ENCODE measurements around the gene CDKN1B.

The CDKN1B gene

DNA sequence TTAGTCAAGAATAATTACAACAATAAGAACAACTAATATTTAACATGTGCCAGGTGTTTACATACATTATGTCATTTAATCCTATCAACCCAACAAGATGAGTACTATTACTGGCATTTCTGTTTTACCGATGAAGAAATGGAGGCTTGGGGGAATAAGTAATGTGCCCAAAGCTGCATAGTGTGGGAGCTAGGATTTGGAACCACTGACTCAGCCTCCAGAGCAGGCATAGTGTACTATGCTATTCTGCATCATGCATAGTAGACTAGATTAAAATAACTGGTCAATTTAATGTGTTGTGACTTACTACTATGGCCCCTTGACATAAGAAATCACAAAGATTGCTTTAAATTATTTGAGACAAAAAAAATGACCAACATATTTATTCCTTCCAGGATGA lies 30.7 kb upstream of the CDKN1B start:
- H3K4me3 ChIP-seq (ENCODE audit: low read depth, low read length): no peak overlapping the region
- TF ChIP-seq, protein P1, sequence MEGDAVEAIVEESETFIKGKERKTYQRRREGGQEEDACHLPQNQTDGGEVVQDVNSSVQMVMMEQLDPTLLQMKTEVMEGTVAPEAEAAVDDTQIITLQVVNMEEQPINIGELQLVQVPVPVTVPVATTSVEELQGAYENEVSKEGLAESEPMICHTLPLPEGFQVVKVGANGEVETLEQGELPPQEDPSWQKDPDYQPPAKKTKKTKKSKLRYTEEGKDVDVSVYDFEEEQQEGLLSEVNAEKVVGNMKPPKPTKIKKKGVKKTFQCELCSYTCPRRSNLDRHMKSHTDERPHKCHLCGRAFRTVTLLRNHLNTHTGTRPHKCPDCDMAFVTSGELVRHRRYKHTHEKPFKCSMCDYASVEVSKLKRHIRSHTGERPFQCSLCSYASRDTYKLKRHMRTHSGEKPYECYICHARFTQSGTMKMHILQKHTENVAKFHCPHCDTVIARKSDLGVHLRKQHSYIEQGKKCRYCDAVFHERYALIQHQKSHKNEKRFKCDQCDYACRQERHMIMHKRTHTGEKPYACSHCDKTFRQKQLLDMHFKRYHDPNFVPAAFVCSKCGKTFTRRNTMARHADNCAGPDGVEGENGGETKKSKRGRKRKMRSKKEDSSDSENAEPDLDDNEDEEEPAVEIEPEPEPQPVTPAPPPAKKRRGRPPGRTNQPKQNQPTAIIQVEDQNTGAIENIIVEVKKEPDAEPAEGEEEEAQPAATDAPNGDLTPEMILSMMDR (IDR thresholded peaks at IDR 0.05; ENCODE audit: low read depth, low read length, missing control alignments): no peak
- DNase-seq (ENCODE audit: low read depth): no peak

DNA sequence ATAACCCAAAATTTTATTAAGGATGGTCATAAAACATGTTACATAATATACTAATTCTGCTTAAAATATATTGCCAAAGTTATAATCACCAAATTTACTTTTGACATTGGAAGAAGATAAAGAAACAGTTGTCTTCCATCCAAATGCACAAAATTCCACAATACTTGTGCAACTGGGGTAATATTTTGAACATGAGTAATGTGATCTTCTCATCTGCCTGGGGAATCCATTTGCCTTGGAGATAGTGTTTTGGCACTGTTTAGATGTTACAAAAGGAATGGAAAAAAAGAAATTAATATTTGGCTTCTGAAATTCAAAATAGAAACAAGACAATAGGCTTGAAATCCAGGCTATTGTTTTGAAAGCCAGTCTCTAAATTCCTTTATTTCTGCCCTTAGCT lies 30.2 kb upstream of the CDKN1B start:
- TF ChIP-seq, protein P1 (IDR thresholded peaks at IDR 0.05; ENCODE audit: low read depth, low read length, missing control alignments): no peak
- no peak overlapping the region for H3K4me3 ChIP-seq (ENCODE audit: low read depth, low read length)
- no peak for DNase-seq (ENCODE audit: low read depth)

DNA sequence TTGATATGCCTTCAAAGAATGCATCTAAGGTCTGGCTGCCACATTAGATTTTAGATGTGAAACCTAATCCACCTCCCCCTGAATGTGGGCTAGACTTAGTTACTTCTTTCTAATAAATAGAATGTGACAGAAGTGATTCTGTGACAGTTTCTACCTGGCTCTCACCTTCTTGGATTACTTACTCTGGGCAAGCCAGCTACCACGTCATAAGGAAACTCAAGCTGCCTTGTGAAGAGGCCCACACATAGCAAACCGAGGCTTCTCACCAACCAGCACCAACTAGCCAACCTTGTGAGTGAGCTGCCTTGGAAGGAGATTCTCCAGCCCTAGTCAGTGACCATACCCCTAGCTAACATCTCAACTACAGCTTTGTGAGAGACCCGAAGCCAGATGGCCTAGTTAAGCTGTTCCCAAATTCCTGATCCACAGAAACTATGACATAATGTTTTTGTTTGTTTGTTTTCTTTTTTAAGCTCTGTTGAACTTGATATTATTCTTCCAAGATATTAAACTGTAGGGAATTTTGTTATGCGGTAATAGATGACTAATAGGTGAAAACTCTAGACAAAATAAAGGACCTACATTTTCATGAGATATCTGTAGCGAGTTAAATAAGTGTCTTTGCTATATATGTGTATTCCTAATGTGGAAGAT lies 27.4 kb upstream of the CDKN1B start:
- H3K4me3 ChIP-seq (ENCODE audit: low read depth, low read length): no peak overlapping the region
- DNase-seq (ENCODE audit: low read depth): no peak
- TF ChIP-seq, protein P1 (IDR thresholded peaks at IDR 0.05; ENCODE audit: low read depth, low read length, missing control alignments): no peak

DNA sequence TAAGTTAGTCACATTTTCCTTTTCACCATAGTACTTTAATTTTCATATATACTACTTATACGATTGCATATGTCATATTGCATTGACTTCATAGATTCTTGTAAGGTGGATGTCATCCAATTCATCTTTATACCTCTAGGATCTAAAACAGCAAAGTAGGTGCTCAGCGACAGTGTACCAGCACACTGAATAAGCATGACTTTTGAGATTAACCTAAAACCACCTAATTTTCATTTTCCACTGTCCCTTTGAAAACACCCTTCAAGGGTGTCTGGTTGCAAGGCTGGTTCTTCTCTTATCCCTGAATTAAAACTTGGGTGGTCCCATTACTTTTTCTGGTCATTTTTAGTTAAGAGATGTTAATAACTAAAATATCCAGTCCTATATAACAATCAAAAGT lies 25.6 kb upstream of the CDKN1B start:
- no peak overlapping the region for H3K4me3 ChIP-seq (ENCODE audit: low read depth, low read length)
- DNase-seq (ENCODE audit: low read depth): no peak
- TF ChIP-seq, protein P1 (IDR thresholded peaks at IDR 0.05; ENCODE audit: low read depth, low read length, missing control alignments): no peak

DNA sequence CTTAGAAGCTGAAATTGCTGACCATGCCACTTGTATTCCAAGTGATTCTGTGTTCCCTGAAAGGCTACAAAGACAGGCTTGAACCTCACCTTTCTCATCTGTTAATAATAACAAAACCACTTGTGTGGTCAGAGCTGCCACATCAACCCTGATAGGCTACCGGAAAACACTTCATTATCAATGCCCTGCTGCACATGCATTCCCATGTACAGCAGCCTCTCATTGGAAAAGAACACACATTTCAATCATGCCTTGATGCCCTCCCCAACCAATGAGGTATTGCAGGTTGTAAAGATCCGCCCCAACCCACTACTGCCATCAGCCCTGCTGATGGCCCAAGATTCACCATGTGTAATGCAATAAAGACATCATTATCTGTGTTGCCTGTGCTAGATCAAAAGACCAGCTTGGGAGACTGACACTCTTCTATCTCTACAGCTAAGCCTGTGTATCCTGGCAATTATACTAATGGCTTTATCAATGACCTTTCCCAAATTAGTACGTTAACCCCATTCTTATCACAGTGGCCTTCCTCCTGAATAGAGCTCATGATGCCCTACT lies 24.0 kb upstream of the CDKN1B start:
- TF ChIP-seq, protein P1 (IDR thresholded peaks at IDR 0.05; ENCODE audit: low read depth, low read length, missing control alignments): no peak
- H3K4me3 ChIP-seq (ENCODE audit: low read depth, low read length): no peak overlapping the region
- DNase-seq (ENCODE audit: low read depth): no peak

DNA sequence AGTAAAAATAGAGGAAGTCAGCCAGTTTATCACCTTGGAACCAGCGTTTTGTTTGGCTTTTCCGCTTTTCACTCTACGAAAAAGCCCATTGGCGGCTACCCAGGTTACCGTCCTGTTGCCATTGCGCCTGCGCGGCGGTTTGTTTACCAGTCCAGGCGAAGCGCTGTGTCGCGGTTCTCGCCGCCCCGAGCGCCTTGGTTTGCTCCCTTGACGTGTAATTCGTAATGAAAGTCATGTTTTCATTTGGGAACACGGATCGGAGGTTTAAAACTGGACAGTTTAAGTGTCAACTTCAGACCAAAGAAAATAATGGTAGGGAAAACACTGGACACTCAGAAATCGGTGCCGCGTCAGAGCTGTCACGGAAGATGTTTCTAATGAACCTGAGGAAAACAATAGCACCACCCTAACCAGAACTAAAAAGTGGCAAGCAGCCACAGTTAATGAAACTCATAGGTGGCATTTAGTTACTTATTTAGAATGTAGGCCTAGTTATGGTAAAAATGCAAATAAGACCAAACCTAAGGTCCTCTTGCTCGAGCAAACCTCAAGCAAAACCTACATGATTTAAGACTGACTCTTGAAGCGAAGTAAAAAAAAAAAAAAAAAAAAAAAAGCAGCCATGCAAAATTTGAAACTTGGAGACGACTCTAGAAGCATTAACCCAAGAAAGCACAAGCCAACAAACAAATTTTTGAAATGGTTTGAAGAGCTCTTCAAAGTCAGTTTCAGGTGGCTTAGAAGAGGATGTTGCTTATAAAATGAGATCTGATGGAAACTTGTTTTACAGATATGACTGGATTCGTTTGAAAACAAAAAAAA lies 20.4 kb upstream of the CDKN1B start:
- DNase-seq (ENCODE audit: low read depth): peak; percentile 83
- H3K4me3 ChIP-seq (ENCODE audit: low read depth, low read length): peak overlapping the region; percentile 52
- TF ChIP-seq, protein P1 (IDR thresholded peaks at IDR 0.05; ENCODE audit: low read depth, low read length, missing control alignments): no peak
